ENCODE results near the gene WDR90. TPM values are rescaled to one million over a fixed set of nuclear protein-coding genes. Genes with fewer than 3 reads are reported as not detected.

The WDR90 gene
- total RNA-seq, 1 donor from 2014 or later = 50.0 TPM

DNA sequence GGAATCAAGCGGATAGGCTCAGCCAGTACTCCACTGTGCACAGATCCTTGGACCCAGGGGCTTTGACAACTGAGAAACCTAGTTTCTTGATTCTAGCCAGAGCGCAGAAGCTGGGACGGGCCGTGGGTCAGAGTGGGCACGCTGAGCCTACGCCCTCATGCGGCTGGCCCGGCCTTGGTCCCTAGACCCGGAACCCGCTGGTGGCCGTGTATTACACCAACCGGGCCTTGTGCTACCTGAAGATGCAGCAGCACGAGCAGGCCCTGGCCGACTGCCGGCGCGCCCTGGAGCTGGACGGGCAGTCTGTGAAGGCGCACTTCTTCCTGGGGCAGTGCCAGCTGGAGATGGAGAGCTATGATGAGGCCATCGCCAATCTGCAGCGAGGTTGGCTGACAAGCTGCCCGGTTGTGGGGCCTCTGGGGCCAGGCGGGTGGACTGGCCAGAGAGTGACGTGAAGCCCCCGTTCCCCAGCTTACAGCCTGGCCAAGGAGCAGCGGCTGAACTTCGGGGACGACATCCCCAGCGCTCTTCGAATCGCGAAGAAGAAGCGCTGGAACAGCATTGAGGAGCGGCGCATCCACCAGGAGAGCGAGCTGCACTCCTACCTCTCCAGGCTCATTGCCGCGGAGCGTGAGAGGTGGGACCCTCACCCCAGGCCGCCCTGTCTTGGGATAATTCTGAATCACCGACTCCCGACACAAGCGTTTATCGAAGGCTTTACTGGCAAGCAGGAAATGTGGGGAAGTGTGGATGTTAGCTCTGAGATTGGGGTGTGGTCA lies 32.0 kb downstream of the WDR90 start:
- intact Hi-C loops (cut with DNase I) = loop anchor here (2.0 kb wide), 1 partner anchor 44 kb away; the partner anchor contains the start of gene METTL26
- peak overlapping the region; percentile 85 to 90 for H3K27ac ChIP-seq

DNA sequence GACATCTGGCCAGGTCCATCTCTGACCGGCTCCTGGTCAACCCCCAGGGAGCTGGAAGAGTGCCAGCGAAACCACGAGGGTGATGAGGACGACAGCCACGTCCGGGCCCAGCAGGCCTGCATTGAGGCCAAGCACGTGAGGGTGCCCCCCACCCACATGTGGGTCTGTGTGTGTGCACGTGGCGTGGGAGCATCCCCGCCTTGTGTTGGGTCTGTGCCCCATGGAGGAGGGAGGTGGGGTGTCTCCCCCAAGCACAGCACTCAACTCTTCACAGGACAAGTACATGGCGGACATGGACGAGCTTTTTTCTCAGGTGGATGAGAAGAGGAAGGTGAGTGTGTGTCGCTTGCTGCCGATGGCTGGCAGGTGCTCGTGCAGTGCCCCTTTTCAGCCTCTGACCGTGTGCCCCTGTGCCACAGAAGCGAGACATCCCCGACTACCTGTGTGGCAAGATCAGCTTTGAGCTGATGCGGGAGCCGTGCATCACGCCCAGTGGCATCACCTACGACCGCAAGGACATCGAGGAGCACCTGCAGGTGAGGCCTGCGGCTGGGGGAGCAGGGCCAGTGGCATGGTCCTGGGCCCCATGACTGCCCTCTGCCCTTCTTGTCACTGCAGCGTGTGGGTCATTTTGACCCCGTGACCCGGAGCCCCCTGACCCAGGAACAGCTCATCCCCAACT lies 32.7 kb downstream of the WDR90 start:
- TF ChIP-seq CTCF (IDR thresholded peaks at IDR 0.05) = no peak
- no peak overlapping the region for H3K27ac ChIP-seq
- H3K27me3 ChIP-seq = no peaks in the 10 kb centered on the region
- no peak for DNase-seq (ENCODE audit: low spot score in 2 of 2)
- H3K4me3 ChIP-seq = peak overlapping the region; percentile 89 to 90
- intact Hi-C loops (cut with DNase I) = loop anchor here (2.0 kb wide), 1 partner anchor 45 kb away; the partner anchor contains the start of gene METTL26
- peaks cover 20 to 36% of the 10 kb centered on the region in 2 donors for H3K4me1 ChIP-seq
- H3K36me3 ChIP-seq = peaks cover 19 to 28% of the 10 kb centered on the region in 2 donors
- no peaks in the 10 kb centered on the region for H3K9me3 ChIP-seq

More for the DNA sequence above, 32.0 kb downstream of the WDR90 start:
- Histone ChIP-seq H3K9me3 (no peaks in the 10 kb centered on the region), H3K4me1 (peaks cover 20 to 36% of the 10 kb centered on the region in 2 donors), H3K27me3 (no peaks in the 10 kb centered on the region), H3K36me3 (peaks cover 13 to 21% of the 10 kb centered on the region in 2 donors), H3K4me3 (peak overlapping the region; percentile 89 to 90)
- DNase-seq (ENCODE audit: low spot score in 2 of 2) = no peak
- TF ChIP-seq CTCF (IDR thresholded peaks at IDR 0.05) = no peak

GRCh38 chr16:682493-683395 lies 33.6 kb downstream of the WDR90 start:
- no peak for TF ChIP-seq CTCF (IDR thresholded peaks at IDR 0.05)
- peaks cover 20 to 36% of the 10 kb centered on the region in 2 donors for H3K36me3 ChIP-seq
- H3K4me3 ChIP-seq = peak overlapping the region in 1 of 2 donors; percentile 89

DNA sequence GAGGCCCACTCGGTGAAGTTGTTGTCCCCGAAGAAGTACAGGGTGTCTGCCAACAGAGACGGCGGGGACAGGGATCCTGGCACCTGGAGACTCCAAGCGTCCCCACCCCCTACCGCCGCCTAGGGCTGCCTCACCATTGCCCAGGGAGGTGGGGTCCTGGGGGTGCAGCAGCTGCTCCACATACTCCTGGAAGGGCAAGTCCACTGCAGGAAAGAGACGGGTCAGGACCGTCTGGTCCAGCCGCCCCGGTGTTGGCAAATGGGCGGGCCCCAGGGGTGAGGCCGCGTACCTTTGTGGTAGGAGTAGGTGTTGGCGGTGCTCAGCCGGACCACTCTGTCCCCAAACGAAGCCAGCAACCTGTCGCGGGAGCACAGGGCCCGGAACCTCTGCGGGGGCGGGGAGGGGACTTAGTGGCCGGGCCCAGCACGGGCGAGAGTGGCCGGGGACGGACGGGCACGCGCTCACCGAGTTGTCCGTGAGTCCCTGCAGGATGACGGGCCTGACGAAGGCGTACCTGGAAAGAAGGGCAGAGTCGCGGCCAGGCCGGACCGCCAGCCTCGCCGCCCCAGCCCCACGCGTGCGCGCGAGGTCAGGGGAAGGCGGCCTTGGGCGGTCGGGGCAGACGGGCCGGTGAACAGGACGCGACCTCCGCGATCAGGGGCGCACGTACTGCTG lies 34.4 kb downstream of the WDR90 start:
- TF ChIP-seq CTCF (IDR thresholded peaks at IDR 0.05) = no peak
- intact Hi-C loops (cut with DNase I) = no loop called here
- no peaks in the 10 kb centered on the region for H3K27me3 ChIP-seq
- no peak overlapping the region for H3K27ac ChIP-seq
- H3K36me3 ChIP-seq = peaks cover 20 to 36% of the 10 kb centered on the region in 2 donors
- H3K9me3 ChIP-seq = no peaks in the 10 kb centered on the region
- H3K4me3 ChIP-seq = peak overlapping the region; percentile 64 to 69
- DNase-seq (ENCODE audit: low spot score in 2 of 2) = no peak
- peaks cover 20 to 36% of the 10 kb centered on the region in 2 donors for H3K4me1 ChIP-seq

More at GRCh38 chr16:682493-683395, 33.6 kb downstream of the WDR90 start:
- H3K4me1 ChIP-seq = peaks cover 20 to 36% of the 10 kb centered on the region in 2 donors
- no peaks in the 10 kb centered on the region for H3K27me3 ChIP-seq
- no peak overlapping the region for H3K27ac ChIP-seq
- DNase-seq (ENCODE audit: low spot score in 2 of 2) = no peak
- no peaks in the 10 kb centered on the region for H3K9me3 ChIP-seq
- intact Hi-C loops (cut with DNase I) = no loop called here
